ENCODE data around the gene ABR.
"Not testable (repeated sequence)": the region's sequence is repeated elsewhere in the genome, so short reads cannot be mapped to it uniquely, and the experiment has no call there.

- TF ChIP-seq ZFX (IDR thresholded peaks at IDR 0.05); CTCF (conservative IDR thresholded peaks at IDR 0.05): not testable (repeated sequence)
These were observed 184.5 kb downstream of the ABR start for GRCh38 chr17:995324-995723.

All from C4-2B (cell line).